Activated CD8-positive, alpha-beta T cell treated with anti-CD3 and anti-CD28 coated beads for 36 hours (primary cell): ENCODE results near the gene MCC. TPM values are rescaled to one million over a fixed set of nuclear protein-coding genes. Genes with fewer than 3 reads are reported as not detected.
"Not testable (repeated sequence)": the region's sequence is repeated elsewhere in the genome, so short reads cannot be mapped to it uniquely, and the experiment has no call there.

Source experiments
- ATAC-seq: fragments of 200-7000 bp; cut with Tn5 transposase; one replicate; pipeline ENCODE4 v1.10.0; 2021; ENCODE audit warnings: mild to moderate bottlenecking, moderate library complexity
- CTCF ChIA-PET: fragments of 350-600 bp; sonication (Branson Sonifier 250); formaldehyde crosslinking; loops from one replicate; lab custom pipeline; 2021; ENCODE audit warnings: antibody characterized with exemption; lab: Charles Lee
- POLR2A ChIA-PET: fragments of 350-600 bp; sonication (Branson Sonifier 250); formaldehyde crosslinking; loops from one replicate; lab custom pipeline; 2021; ENCODE audit warnings: antibody characterized with exemption; lab: Charles Lee
- DNase-seq: peaks from one replicate; pipeline ENCODE4 v3.0.0-alpha.2; 2020
- H3K27ac Mint-ChIP-seq: one replicate; pipeline ENCODE4 v1.8.0; 2021; ENCODE audit warnings: mild to moderate bottlenecking, mixed read lengths
- H3K27me3 Mint-ChIP-seq: one replicate; pipeline ENCODE4 v1.8.0; 2021; ENCODE audit warnings: mixed read lengths
- H3K36me3 Mint-ChIP-seq: one replicate; pipeline ENCODE4 v1.8.0; 2021; ENCODE audit warnings: low read depth, mixed read lengths
- H3K4me1 Mint-ChIP-seq: one replicate; pipeline ENCODE4 v1.8.0; 2021; ENCODE audit warnings: low read depth, mixed read lengths
- H3K4me3 Mint-ChIP-seq: one replicate; pipeline ENCODE4 v1.8.0; 2021; ENCODE audit warnings: mild to moderate bottlenecking, moderate library complexity, mixed read lengths
- H3K9me3 Mint-ChIP-seq: one replicate; pipeline ENCODE4 v1.8.0; 2021; ENCODE audit warnings: mixed read lengths
- intact Hi-C: fragments of 100-400 bp; cut with micrococcal nuclease; formaldehyde crosslinking; loops from one replicate; pipeline ENCODE4 v1.10.0; 2022
- total RNA-seq, 2 experiments: library from RNA; stranded (reverse); gene quantifications; one replicate each; pipeline ENCODE4 v1.2.3, GENCODE V29; 2021
- TF ChIP-seq, protein P1 (sequence below): fragments of 200-600 bp; IDR thresholded peaks from one replicate; pipeline ENCODE4 v1.8.0; 2022; ENCODE audit warnings: antibody characterized with exemption, mild to moderate bottlenecking

Gene MCC
- total RNA-seq, 2 experiments from 2014 or later = 4.9 to 5.4 TPM

DNA sequence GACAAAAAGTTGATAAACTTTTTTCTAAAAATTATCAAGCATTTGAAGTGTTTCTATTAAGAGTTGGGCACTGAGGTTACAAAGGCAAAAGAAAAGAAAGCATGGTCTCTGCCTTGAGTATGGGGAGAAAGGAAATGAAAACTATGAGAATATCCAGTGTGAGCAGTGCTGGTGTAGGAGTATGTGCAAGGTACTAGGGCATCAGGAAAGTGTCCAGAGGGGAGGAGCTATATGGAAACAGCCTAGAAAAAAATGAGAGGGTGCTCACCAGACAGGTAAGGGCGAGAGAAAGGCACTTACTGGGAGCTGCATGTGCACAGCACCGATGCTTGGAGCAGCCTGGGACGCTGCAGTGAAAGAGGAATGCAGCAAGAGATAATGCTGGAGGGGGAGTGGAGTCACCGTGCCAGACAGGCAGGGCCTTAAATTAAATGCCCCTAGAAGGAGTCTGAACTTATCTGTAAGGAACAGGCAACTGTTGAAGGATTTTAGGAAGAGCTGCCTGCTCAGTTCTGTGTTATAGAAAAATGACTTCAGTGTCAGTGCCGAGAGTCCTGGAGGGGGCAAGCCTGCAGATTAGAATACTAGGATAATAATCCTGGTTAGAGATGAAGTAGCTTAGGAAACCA is 14.0 kb downstream of the MCC start:
- ATAC-seq (no peak), DNase-seq (no peak)
- Mint-ChIP-seq H3K9me3 (peaks cover 2% of the 10 kb centered on the region), H3K4me1 (no peaks in the 10 kb centered on the region), H3K36me3 (no peaks in the 10 kb centered on the region), H3K27me3 (peaks cover 21% of the 10 kb centered on the region), H3K27ac (no peak overlapping the region), H3K4me3 (no peak overlapping the region)
- ChIA-PET POLR2A (interaction anchor here (0.6 kb wide), 1 partner anchor 1819 kb away, joined by 3 read pairs; no protein-coding TSS in a partner anchor), CTCF (interaction anchor here (1.0 kb wide), 1 partner anchor 95 kb away, joined by 4 read pairs; no protein-coding TSS in a partner anchor)
- TF ChIP-seq, protein P1, sequence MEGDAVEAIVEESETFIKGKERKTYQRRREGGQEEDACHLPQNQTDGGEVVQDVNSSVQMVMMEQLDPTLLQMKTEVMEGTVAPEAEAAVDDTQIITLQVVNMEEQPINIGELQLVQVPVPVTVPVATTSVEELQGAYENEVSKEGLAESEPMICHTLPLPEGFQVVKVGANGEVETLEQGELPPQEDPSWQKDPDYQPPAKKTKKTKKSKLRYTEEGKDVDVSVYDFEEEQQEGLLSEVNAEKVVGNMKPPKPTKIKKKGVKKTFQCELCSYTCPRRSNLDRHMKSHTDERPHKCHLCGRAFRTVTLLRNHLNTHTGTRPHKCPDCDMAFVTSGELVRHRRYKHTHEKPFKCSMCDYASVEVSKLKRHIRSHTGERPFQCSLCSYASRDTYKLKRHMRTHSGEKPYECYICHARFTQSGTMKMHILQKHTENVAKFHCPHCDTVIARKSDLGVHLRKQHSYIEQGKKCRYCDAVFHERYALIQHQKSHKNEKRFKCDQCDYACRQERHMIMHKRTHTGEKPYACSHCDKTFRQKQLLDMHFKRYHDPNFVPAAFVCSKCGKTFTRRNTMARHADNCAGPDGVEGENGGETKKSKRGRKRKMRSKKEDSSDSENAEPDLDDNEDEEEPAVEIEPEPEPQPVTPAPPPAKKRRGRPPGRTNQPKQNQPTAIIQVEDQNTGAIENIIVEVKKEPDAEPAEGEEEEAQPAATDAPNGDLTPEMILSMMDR = no peak
- intact Hi-C loops = no loop called here

- TF ChIP-seq, protein P1 = no peak
- intact Hi-C loops = no loop called here
Measured at GRCh38 chr5:113463032-113463431, 25.2 kb downstream of the MCC start.

DNA sequence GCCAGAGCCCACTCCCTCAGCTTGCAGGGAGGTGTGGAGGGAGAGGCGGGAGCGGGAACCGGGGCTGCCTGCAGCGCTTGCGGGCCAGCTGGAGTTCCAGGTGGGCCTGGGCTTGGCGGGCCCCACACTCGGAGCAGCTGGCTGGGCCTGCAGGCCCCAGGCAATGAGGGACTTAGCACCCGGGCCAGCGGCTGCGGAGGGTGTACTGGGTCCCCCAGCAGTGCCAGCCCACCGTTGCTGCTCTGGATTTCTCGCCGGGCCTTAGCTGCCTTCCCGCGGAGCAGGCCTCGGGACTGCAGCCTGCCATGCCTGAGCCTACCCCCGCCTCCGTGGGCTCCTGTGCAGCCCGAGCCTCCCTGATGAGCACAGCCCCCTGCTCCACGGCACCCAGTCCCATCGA is 31.1 kb downstream of the MCC start:
- H3K9me3 Mint-ChIP-seq, H3K4me1 Mint-ChIP-seq, ATAC-seq, H3K27ac Mint-ChIP-seq, DNase-seq, intact Hi-C loops, POLR2A ChIA-PET, H3K27me3 Mint-ChIP-seq, H3K4me3 Mint-ChIP-seq, CTCF ChIA-PET, H3K36me3 Mint-ChIP-seq: not testable (repeated sequence)

More at GRCh38 chr5:113463032-113463431, 25.2 kb downstream of the MCC start:
- CTCF ChIA-PET = no interaction called here
- no peak for ATAC-seq
- POLR2A ChIA-PET = no interaction called here
- Mint-ChIP-seq H3K4me1 (no peaks in the 10 kb centered on the region), H3K27ac (no peak overlapping the region), H3K27me3 (no peaks in the 10 kb centered on the region), H3K36me3 (no peaks in the 10 kb centered on the region), H3K4me3 (no peak overlapping the region), H3K9me3 (peaks cover 2% of the 10 kb centered on the region)
- no peak for DNase-seq

DNA sequence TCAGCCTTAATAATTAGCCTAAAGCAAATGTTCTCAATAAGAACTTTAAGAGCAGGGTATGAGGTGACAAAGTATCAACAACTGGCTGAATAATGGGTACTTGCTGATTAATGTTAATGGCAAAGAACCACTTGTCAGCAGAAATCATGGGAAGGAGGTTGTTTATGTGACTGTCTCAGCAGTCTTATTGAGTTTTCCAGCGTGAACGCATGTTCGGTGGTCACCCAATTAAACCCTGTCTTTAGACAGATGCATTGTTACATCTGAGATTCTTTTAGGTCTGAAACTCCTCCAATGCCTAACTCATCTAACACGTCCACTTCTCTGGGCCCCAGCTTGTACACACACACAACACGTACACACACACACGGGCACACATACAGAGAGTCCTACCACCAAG is 35.3 kb downstream of the MCC start:
- DNase-seq (no peak), ATAC-seq (no peak)
- ChIA-PET POLR2A (no interaction called here), CTCF (no interaction called here)
- Mint-ChIP-seq H3K36me3 (no peaks in the 10 kb centered on the region), H3K4me3 (no peak overlapping the region), H3K4me1 (peaks cover 4% of the 10 kb centered on the region), H3K27ac (no peak overlapping the region), H3K27me3 (peaks cover under 1% of the 10 kb centered on the region), H3K9me3 (no peaks in the 10 kb centered on the region)
- intact Hi-C loops = no loop called here
- TF ChIP-seq, protein P1 = no peak

GRCh38 chr5:113451797-113452196 is 36.5 kb downstream of the MCC start:
- Mint-ChIP-seq H3K27me3 (peaks cover 7% of the 10 kb centered on the region), H3K4me1 (peaks cover 4% of the 10 kb centered on the region), H3K9me3 (no peaks in the 10 kb centered on the region), H3K36me3 (no peaks in the 10 kb centered on the region), H3K4me3 (no peak overlapping the region), H3K27ac (no peak overlapping the region)
- DNase-seq (no peak), ATAC-seq (no peak)
- TF ChIP-seq, protein P1 = no peak
- intact Hi-C loops = no loop called here
- CTCF ChIA-PET = no interaction called here
- POLR2A ChIA-PET = no interaction called here
